ENCODE results near the gene CLN6. TPM values are rescaled to one million over a fixed set of nuclear protein-coding genes. Genes with fewer than 3 reads are reported as not detected.
A peak's percentile ranks its signal among the peaks of the same experiment; 100 is the strongest.
"Not testable (repeated sequence)": the region's sequence is repeated elsewhere in the genome, so short reads cannot be mapped to it uniquely, and the experiment has no call there.

The CLN6 gene
- total and polyA plus RNA-seq, 12 donors, result 5.8 to 14.2 (median 9.0) TPM

DNA sequence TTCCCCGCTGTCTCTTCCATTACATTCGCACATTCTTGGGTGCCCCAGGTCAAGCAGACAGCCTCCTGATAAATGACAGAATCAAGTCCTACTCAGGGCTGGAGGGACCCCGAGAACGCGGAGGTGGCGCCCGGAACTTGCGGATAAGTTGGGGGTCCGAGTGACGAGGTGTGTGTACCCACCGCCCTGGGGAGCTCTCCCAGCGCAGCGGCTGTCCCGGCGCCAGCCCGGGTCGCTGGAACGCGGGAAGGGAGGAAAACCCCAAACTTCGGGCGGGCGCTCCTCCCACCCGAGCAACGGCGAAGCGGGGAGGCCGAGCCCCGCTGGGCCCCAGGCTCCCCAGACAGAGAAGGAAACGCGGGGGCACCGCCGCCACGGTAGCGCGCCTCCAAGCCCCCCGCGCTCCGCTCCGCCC lies 550 bp downstream of the CLN6 start:
- Histone ChIP-seq H3K36me3 (no peaks in the 10 kb centered on the region), H3K4me3 (peak overlapping the region; percentile 73 to 96 (median 88)), H3K9me3 (no peaks in the 10 kb centered on the region), H3K27ac (peak overlapping the region in 9 of 10 donors; percentile 56 to 91 (median 81)), H3K27me3 (no peaks in the 10 kb centered on the region), H3K4me1 (peaks cover 6 to 36% (median 16%) of the 10 kb centered on the region in 9 donors)
- ATAC-seq (peak in 3 of 8 donors; percentile 1 to 9 (median 4)), DNase-seq (no peak)
- TF ChIP-seq, protein P1, sequence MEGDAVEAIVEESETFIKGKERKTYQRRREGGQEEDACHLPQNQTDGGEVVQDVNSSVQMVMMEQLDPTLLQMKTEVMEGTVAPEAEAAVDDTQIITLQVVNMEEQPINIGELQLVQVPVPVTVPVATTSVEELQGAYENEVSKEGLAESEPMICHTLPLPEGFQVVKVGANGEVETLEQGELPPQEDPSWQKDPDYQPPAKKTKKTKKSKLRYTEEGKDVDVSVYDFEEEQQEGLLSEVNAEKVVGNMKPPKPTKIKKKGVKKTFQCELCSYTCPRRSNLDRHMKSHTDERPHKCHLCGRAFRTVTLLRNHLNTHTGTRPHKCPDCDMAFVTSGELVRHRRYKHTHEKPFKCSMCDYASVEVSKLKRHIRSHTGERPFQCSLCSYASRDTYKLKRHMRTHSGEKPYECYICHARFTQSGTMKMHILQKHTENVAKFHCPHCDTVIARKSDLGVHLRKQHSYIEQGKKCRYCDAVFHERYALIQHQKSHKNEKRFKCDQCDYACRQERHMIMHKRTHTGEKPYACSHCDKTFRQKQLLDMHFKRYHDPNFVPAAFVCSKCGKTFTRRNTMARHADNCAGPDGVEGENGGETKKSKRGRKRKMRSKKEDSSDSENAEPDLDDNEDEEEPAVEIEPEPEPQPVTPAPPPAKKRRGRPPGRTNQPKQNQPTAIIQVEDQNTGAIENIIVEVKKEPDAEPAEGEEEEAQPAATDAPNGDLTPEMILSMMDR (IDR thresholded peaks at IDR 0.05), result no peak
- WGBS, 2 donors, result 0 to 1% methylated on average over 22 to 39 of the region's 39 CpGs
- intact Hi-C loops (cut with DNase I), result no loop called here

DNA sequence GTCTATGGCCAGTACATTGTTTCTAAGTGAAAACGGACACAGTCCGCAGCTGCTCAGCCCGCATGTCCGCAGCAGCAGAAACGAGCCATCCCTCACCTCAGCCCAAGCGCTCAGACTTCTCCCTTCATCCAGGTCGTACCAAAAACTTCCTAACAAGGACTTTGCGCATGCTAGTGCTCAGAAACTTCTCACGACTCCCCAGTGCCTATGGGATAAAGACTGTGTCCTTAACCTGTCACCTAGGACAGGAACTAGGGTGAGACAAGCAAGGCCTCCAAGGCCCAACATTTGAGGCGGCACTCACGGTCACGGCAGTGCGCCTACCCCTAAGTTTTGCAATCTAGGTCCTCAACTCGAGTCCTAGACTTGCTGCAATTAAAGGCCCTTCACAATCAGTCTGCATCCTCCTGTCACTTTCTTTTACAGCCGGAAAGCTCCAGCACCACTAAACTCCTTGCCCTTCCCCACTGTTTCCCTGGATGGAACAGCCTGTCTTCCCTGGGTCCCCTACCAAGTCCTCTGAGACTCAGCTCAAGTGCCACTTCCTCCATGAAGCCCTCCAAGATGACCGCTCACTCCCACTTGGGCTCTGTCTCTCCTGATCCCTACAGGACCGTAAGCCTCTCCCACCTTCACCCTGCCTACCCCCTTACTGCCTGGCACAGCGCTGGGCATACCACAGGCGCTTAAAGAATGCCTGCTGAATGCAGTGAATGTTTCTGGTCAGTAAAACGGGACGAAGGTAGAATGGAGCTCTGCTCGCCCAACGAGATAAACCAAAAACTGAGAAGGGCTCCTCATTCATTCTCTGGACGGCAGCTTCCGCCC lies 1.2 kb downstream of the CLN6 start:
- WGBS, 2 donors, result 51 to 54% methylated on average over 25 of the region's 25 CpGs
- ATAC-seq (no peak), DNase-seq (no peak)
- Histone ChIP-seq H3K27me3 (no peaks in the 10 kb centered on the region), H3K9me3 (no peaks in the 10 kb centered on the region), H3K4me1 (peaks cover 6 to 32% (median 16%) of the 10 kb centered on the region in 9 donors), H3K27ac (peak overlapping the region in 3 of 10 donors; percentile 69 to 91 (median 85)), H3K4me3 (peak overlapping the region; percentile 73 to 96 (median 88)), H3K36me3 (no peaks in the 10 kb centered on the region)
- TF ChIP-seq, protein P1 (IDR thresholded peaks at IDR 0.05), result no peak
- intact Hi-C loops (cut with DNase I), result no loop called here

DNA sequence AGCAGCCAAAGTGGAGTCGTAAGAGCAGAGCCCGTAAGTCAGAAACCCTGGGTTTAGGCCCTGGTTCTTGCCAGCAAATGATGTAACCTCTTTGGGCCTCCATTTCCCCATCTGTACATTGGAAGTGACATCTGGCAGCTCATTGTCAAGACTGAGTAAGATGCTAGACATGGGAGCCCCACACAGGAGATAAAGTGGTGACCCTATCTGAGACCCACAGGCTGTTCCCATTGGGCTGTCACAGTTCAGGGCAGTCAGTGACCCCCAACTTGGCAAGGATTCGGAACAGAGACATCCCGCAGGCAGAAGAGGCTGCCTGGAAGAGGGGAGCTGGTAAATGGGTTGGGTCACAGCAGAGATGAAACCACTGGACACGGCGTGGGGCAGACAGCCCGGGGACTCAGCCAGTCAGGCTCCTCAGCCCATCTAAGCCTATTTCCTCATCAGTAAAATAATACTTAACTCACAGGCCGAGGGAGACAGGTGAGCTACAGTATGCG lies 1.8 kb downstream of the CLN6 start:
- Histone ChIP-seq H3K4me1 (peaks cover 6 to 27% (median 16%) of the 10 kb centered on the region in 9 donors), H3K27me3 (no peaks in the 10 kb centered on the region), H3K4me3 (peak overlapping the region in 1 of 10 donors; percentile 73), H3K27ac (no peak overlapping the region), H3K9me3 (no peaks in the 10 kb centered on the region), H3K36me3 (no peaks in the 10 kb centered on the region)
- 85 to 91% methylated on average over 9 of the region's 9 CpGs for WGBS, 2 donors
- DNase-seq (no peak), ATAC-seq (no peak)
- TF ChIP-seq, protein P1 (IDR thresholded peaks at IDR 0.05), result no peak
- intact Hi-C loops (cut with DNase I), result no loop called here

DNA sequence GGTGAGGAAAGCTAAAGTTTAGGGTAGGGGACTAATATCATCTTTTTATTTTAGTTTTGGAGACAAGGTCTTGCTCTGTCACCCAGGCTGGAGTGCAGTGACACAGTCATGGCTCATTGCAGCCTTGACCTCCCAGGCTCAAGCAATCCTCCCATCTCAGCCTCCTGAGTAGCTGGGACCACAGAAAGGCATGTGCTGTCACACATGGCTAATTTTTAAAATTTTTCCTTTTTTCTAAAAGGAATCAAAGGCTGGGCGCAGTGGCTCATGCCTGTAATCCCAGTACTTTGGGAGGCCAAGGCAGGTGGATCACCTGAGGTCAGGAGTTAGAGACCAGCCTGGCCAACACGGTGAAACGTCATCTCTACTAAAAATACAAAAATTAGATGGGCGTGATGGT lies 4.1 kb downstream of the CLN6 start:
- 97% methylated on average over 4 of the region's 4 CpGs for WGBS, 2 donors
- peaks cover 6 to 23% (median 16%) of the 10 kb centered on the region in 9 donors for H3K4me1 ChIP-seq
- ATAC-seq; H3K9me3 ChIP-seq; H3K27me3 ChIP-seq; H3K27ac ChIP-seq; H3K4me3 ChIP-seq; intact Hi-C loops (cut with DNase I); H3K36me3 ChIP-seq; DNase-seq: not testable (repeated sequence)

All from heart right ventricle (tissue), 16 donors.